Measurements from ENCODE around the gene NSMF.

DNA sequence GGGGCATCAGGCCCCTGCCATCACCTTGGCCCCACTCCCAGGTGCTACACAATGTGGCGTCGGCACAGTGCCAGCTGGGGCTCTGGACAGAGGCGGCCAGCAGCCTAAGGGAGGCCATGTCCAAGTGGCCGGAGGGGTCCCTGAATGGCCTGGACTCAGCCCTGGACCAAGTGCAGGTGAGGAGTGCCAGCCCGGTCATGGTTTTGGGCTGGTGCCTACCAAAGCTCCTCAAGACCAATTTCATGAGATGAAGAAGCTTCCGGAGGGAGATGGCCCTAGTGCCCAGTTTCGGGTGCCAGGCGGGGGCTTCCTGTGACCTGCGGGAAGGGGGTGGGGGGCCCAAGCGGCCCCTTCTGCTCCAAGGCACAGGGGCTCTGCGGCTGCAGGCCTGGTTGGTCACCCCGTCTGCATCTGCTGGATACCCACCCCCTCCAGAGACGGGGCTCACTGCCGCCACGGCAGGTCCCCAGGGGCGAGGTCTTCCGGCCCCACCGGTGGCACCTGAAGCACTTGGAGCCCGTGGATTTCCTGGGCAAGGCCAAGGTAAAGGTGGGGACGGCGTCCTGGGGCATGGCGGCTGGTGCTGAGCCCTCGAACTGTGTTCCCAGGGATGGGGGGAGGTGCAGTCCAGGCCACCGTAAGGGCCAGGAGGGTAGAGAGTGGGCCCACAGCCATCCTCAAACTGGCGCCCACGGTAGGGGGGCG is 30.1 kb downstream of the NSMF start:
- TF ChIP-seq ZNF112 (tag by site-specific recombination; IDR thresholded peaks at IDR 0.05) = no peak
- TF ChIP-seq, protein P1, sequence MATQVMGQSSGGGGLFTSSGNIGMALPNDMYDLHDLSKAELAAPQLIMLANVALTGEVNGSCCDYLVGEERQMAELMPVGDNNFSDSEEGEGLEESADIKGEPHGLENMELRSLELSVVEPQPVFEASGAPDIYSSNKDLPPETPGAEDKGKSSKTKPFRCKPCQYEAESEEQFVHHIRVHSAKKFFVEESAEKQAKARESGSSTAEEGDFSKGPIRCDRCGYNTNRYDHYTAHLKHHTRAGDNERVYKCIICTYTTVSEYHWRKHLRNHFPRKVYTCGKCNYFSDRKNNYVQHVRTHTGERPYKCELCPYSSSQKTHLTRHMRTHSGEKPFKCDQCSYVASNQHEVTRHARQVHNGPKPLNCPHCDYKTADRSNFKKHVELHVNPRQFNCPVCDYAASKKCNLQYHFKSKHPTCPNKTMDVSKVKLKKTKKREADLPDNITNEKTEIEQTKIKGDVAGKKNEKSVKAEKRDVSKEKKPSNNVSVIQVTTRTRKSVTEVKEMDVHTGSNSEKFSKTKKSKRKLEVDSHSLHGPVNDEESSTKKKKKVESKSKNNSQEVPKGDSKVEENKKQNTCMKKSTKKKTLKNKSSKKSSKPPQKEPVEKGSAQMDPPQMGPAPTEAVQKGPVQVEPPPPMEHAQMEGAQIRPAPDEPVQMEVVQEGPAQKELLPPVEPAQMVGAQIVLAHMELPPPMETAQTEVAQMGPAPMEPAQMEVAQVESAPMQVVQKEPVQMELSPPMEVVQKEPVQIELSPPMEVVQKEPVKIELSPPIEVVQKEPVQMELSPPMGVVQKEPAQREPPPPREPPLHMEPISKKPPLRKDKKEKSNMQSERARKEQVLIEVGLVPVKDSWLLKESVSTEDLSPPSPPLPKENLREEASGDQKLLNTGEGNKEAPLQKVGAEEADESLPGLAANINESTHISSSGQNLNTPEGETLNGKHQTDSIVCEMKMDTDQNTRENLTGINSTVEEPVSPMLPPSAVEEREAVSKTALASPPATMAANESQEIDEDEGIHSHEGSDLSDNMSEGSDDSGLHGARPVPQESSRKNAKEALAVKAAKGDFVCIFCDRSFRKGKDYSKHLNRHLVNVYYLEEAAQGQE (tag by site-specific recombination; IDR thresholded peaks at IDR 0.05) = no peak
- no peak for TF ChIP-seq OSR2 (tag by site-specific recombination; IDR thresholded peaks at IDR 0.05)
- TF ChIP-seq, protein P2, sequence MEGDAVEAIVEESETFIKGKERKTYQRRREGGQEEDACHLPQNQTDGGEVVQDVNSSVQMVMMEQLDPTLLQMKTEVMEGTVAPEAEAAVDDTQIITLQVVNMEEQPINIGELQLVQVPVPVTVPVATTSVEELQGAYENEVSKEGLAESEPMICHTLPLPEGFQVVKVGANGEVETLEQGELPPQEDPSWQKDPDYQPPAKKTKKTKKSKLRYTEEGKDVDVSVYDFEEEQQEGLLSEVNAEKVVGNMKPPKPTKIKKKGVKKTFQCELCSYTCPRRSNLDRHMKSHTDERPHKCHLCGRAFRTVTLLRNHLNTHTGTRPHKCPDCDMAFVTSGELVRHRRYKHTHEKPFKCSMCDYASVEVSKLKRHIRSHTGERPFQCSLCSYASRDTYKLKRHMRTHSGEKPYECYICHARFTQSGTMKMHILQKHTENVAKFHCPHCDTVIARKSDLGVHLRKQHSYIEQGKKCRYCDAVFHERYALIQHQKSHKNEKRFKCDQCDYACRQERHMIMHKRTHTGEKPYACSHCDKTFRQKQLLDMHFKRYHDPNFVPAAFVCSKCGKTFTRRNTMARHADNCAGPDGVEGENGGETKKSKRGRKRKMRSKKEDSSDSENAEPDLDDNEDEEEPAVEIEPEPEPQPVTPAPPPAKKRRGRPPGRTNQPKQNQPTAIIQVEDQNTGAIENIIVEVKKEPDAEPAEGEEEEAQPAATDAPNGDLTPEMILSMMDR (tag by site-specific recombination; IDR thresholded peaks at IDR 0.05) = no peak
- TF ChIP-seq ZNF121 (tag by site-specific recombination; IDR thresholded peaks at IDR 0.05) = no peak
- no peak for TF ChIP-seq MYNN (tag by site-specific recombination; IDR thresholded peaks at IDR 0.05; ENCODE audit: borderline replicate concordance)
- TF ChIP-seq, protein P3, sequence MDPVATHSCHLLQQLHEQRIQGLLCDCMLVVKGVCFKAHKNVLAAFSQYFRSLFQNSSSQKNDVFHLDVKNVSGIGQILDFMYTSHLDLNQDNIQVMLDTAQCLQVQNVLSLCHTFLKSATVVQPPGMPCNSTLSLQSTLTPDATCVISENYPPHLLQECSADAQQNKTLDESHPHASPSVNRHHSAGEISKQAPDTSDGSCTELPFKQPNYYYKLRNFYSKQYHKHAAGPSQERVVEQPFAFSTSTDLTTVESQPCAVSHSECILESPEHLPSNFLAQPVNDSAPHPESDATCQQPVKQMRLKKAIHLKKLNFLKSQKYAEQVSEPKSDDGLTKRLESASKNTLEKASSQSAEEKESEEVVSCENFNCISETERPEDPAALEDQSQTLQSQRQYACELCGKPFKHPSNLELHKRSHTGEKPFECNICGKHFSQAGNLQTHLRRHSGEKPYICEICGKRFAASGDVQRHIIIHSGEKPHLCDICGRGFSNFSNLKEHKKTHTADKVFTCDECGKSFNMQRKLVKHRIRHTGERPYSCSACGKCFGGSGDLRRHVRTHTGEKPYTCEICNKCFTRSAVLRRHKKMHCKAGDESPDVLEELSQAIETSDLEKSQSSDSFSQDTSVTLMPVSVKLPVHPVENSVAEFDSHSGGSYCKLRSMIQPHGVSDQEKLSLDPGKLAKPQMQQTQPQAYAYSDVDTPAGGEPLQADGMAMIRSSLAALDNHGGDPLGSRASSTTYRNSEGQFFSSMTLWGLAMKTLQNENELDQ (tag by site-specific recombination; IDR thresholded peaks at IDR 0.05; ENCODE audit: low read depth) = no peak
- no peak for TF ChIP-seq ZNF747 (tag by site-specific recombination; IDR thresholded peaks at IDR 0.05)
- TF ChIP-seq, protein P4, sequence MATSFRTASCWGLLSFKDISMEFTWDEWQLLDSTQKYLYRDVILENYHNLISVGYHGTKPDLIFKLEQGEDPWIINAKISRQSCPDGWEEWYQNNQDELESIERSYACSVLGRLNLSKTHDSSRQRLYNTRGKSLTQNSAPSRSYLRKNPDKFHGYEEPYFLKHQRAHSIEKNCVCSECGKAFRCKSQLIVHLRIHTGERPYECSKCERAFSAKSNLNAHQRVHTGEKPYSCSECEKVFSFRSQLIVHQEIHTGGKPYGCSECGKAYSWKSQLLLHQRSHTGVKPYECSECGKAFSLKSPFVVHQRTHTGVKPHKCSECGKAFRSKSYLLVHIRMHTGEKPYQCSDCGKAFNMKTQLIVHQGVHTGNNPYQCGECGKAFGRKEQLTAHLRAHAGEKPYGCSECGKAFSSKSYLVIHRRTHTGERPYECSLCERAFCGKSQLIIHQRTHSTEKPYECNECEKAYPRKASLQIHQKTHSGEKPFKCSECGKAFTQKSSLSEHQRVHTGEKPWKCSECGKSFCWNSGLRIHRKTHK (tag by site-specific recombination; IDR thresholded peaks at IDR 0.05) = no peak
- no peak for TF ChIP-seq ZNF274 (IDR thresholded peaks at IDR 0.05; ENCODE audit: low read length)
- no peak for TF ChIP-seq ZNF274 (tag by site-specific recombination; IDR thresholded peaks at IDR 0.05; ENCODE audit: borderline replicate concordance)

Data from HEK293 (cell line).